HG03095 (cell line): ENCODE results near the gene NME4.
A peak's percentile ranks its signal among the peaks of the same experiment; 100 is the strongest.
"Not testable (repeated sequence)": the region's sequence is repeated elsewhere in the genome, so short reads cannot be mapped to it uniquely, and the experiment has no call there.

ENCODE experiments used
- ATAC-seq: cut with Tn5 transposase; IDR thresholded peaks from one replicate; pipeline ENCODE4 v1.9.1; 2021; ENCODE audit warnings: moderate library complexity; ENCODE audit not compliant: unreplicated experiment

NME4 gene

DNA sequence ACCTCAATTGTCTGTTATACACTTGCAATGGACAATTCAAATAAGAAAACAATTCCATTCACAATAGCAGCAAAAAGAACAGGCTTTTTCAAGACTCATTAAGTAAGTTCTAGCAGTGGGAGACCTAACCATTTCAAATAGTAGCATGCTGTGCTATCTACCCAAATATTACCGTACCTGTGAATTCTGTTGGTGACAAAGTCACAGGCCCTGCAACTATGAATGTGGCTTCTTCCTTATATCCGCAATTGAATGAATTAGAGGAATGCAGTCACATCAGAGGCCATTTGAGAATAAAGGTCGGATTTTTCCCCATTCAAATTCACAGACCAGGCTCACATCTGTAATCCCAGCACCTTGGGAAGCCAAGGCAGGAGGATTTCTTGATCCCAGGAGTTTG, 800 bp upstream of the NME4 start:
- no peak for ATAC-seq

DNA sequence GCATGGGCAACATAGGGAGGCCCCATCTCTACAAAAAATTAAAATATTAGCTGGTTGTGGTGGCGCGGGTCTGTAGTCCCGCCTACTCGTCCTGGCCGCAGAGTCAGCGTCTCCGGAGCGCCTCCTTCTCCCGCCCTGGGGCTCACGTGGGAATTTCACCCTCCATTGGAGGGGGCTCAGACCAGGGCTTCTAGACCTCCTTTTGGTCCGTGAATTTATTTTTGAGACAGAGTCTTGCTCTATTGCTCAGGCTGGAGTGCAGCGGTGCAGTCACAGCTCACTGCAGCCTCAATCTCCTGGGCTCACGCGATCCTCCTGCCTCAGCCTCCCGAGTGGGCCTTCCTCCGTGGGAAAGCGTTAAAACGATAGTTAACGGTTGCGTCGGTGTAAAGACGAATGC, 394 bp upstream of the NME4 start:
- no peak for ATAC-seq

DNA sequence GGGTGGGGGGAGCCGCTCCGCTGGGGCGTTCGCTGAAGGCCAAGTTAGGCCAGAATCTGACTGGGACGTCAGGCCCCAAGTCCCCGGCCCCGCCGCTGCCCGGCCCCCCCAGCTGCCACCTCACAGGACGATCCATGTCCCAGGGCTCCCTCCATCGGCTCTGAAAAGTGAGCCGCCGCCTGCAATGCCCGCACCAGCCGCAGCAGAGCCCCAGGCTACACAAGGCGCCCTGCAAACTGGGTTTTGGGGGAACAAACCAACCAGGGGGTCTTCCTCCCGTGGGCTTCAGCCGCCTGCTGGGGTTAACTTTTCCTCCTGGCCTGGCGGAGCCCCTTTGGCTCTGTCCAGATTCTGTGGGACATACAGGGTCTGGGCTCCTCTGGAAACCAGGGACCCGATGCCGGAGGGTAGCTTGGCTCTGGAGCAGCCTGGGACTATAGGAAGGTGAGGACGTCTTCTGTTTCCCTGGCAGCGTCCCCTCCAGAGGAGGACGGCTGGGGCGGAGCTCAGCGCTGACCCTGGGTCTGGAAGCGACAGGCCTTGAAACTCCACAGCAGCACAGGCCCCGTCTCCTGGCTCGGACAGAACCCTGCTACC, 835 bp downstream of the NME4 start:
- no peak for ATAC-seq

DNA sequence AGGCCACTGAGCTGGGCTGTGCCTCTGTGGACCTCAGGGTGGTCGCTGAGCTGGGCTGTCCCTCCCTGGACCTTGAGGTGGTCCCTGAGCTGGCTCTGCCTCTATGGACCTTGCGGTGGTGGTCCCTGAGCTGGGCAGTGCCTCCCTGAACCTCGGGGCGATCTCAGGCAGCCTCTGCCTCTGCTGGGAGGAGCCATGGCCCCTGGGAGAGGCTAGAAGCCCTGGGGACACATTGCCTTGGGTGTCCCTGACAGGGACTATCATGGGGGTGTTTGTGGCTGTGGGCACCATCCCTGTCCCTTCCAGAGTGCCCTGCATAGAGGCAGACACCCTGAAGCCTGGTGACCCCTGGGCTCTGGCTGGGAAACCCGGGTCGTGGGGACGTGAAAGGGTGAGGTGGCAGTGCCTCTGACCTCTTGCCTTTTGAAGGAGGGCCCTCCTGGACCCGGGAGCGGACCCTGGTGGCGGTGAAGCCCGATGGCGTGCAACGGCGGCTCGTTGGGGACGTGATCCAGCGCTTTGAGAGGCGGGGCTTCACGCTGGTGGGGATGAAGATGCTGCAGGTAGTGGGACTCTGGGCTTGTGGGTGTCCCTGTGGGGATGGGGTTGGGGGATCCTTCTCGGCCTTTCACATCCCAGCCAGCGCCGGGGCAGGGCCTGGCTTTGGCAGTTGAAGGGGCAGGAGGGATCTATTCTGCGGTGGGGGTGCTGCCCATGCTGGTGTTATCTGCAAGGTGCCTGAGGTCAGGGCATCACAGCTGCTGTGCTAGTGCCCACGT, 1.8 kb downstream of the NME4 start:
- ATAC-seq = no peak

DNA sequence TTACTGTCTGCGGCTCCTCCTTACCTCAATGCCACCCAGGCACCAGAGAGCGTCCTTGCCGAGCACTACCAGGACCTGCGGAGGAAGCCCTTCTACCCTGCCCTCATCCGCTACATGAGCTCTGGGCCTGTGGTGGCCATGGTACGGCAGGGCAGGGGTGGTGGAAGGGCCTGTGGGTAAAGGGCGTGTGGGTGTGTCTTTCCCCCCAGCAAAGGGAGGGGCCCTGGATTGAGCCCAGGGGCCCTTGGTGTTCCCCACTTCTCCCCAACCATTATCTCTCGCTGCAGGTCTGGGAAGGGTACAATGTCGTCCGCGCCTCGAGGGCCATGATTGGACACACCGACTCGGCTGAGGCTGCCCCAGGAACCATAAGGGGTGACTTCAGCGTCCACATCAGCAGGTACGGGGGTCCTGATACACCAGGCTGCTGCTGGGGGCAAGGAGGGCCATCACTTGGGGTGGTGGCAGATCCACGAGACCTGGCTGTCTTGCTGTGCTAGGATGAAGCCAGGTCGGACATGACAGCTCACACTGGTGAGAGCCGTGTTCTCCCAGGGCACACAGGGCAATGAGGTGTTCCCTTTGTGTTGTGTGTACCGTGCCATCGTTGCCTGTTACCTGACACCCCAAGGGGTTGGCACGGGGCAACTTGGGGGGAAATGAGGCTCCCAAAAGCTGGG, 2.5 kb downstream of the NME4 start:
- no peak for ATAC-seq

DNA sequence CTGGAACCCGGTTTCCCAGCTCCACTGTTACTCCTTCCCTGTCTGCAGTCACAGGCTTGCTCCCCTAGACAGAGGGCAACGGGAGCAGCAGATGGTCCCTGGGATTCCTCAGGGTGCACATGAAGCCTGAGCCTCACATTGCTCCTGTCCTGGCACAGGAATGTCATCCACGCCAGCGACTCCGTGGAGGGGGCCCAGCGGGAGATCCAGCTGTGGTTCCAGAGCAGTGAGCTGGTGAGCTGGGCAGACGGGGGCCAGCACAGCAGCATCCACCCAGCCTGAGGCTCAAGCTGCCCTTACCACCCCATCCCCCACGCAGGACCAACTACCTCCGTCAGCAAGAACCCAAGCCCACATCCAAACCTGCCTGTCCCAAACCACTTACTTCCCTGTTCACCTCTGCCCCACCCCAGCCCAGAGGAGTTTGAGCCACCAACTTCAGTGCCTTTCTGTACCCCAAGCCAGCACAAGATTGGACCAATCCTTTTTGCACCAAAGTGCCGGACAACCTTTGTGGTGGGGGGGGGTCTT, 3.1 kb downstream of the NME4 start:
- no peak for ATAC-seq

DNA sequence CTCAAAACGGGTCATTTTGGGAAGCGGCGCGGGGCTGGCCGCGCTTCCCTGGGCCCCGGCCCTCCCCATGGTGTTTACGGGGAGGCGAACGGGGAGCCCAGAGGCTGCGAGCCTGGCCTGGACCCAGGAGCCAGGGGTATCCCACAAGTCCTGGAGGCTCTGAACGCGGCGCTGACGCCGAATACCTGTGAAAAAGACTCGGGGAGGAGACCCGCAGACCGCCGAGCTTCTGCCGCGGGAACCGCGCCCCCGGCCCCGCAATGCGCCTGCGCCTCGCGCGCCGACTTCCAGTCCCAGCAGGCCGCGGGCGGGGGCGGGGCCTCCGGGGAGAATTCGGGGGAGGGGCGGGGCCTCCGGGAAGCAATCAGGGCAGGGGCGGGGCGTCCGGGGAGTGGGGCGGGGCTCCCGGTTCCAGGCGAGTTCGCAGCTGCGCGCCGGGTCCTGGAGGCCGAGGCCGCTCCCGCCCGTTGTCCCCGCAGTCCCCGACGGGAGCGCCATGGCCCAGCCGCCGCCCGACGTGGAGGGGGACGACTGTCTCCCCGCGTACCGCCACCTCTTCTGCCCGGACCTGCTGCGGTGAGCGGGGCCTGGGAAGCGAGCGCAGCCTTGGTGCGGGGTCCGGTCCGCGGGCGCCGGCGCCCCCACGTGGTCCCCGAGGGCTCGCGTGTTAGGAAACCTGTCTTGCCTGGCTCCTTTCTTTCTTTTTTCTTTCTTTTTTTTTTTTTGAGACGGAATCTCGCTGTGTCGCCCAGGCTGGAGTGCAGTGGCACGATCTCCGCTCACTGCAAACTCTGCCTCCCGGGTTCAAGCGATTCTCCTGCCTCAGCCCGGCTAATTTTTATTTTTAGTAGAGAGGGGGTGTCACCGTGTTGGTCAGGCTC, 4.7 kb downstream of the NME4 start, which contains the start of gene DECR2:
DECR2 (plus strand) TSS at position 418 of the 881 bp plus-strand sequence; CDS start at position 497, 79 bp downstream.
- ATAC-seq = peak; percentile 45

DNA sequence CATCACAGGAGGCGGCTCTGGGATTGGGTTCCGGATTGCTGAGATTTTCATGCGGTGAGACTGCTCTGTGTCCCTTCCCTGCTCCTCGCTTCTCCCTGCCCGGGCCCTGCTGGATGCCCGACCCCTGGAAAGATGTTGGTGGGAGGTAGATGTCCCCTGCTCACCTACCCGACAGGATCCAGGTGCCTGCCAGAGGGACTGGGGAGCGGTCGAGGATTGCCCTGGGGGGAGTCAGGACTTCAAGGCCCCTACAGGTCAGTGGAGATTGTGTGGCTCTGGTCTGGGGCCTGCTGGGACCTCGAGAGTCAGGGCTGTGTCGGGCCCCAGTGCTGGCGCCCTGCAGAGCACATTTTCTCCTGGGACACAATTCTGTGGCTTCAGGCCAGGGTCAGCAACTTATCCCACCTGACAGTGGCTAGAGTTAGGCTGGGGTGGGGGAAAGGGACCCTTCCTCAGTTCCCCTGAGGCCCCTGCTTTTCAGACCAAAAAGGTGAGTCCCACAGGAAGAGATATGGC, 8.0 kb downstream of the NME4 start:
- no peak for ATAC-seq

DNA sequence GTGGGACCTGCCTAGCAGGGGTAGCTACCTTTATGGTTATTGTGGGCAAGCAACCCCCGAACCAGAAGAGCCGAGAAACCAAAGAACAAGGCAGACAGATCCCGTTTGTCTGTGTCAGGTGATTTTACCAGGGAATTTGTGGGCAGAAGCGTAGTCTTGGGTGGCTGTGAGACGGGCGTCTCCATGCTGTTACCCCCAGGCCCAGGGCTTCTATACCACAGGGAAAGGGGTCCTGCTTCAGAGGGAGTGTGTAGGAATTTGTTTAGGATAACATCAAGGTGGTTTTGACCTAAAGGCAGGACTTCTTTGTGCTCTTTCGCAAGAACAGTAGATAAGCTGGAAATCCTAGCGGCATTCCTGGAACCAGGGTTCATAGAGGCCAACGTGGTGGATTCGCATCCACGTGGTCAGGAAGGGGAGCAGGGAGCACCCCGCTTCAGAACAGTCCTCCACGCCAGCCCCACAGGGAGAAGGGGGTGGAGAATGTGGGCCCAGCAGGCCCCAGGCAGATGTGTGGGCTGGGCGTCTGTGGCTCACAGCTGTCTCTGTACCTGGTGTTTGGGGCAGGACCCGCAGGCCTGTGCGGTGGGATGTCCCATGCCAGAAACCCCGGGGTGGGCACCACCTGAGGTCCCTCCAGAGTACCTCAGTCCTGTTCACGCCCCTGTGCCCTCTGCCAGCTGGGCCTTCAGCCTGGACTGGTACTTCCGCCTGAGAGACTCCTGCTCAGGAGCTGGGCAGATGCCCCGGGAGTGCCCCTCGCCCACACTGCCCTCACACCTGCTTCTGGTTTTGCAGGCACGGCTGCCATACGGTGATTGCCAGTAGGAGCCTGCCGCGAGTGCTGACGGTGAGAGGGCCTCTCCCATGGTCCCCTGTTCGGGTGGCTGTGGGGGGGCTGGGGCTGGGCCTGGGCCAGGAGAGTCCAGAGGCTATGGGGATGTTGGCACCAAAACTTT, 8.8 kb downstream of the NME4 start:
- no peak for ATAC-seq

DNA sequence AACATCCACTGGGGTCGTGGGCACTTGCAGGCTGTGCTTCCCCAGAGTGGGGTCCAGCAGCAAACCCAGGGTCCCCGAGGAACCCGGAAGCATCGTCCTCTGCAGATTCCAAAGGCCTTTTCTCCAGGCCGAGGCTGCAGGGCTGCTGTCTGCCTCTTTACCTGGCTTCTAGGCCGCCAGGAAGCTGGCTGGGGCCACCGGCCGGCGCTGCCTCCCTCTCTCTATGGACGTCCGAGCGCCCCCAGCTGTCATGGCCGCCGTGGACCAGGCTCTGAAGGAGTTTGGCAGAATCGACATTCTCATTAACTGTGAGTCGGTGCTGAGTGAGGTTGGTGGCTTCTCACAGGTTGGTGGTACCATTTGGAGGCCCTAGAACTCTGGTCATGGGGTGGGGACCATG, 10.3 kb downstream of the NME4 start:
- no peak for ATAC-seq

DNA sequence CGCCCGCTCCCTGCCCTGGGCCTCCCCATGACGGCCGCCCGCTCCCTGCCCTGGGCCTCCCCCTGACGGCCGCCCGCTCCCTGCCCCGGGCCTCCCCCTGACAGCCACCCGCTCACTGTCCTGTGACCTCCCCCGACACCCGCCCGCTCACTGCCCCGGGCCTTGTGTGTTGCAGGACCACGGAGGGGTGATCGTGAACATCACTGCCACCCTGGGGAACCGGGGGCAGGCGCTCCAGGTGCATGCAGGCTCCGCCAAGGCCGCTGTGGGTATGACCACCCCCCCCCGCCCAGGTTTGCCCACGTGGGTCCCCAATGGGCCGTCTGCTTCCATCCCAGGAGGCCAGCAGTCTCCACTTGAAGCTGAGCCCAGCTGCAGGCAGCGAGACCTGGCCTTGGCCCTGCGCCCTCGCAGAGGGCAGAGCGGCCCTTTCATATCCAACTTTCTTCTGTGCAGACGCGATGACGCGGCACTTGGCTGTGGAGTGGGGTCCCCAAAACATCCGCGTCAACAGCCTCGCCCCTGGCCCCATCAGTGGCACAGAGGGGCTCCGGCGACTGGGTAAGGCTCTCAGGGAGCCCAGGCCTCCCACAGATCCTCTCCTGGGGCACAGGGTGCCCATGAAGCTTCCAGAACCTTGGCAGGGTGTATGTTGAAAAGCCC, 13.6 kb downstream of the NME4 start:
- ATAC-seq = no peak

DNA sequence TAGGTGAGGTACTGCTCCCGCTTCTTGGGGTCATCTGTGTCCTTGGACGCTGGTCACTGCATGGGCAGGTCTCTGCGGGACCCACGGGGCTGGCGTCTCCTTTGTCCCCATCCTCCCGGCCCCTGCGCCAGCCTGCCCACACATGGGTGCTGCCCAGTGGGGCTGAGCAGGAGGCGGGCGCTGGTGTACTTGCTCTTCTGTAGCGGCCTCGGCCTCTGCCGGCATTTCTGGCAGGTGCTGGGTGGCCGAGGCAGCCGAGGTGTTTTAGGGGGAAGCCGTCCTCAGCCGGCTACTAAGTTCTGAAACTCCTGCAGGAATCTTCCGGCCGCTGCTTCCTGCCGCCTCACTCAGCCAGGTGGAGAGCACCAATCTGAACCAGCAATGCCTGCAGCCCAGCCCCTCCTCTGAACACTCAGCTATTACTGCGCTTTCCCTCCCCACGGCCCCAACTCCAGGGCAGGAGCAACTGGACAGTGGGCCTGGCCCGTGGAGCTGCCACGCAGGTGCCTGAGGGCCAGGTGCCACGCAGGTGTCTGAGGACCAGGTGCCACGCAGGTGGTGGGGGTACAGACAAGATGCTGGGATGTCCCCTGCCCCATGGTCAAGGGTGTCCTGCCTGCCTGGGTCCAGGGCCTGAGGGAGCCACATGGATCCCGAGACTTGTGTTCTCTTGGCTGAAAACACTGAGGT, 14.7 kb downstream of the NME4 start:
- no peak for ATAC-seq

DNA sequence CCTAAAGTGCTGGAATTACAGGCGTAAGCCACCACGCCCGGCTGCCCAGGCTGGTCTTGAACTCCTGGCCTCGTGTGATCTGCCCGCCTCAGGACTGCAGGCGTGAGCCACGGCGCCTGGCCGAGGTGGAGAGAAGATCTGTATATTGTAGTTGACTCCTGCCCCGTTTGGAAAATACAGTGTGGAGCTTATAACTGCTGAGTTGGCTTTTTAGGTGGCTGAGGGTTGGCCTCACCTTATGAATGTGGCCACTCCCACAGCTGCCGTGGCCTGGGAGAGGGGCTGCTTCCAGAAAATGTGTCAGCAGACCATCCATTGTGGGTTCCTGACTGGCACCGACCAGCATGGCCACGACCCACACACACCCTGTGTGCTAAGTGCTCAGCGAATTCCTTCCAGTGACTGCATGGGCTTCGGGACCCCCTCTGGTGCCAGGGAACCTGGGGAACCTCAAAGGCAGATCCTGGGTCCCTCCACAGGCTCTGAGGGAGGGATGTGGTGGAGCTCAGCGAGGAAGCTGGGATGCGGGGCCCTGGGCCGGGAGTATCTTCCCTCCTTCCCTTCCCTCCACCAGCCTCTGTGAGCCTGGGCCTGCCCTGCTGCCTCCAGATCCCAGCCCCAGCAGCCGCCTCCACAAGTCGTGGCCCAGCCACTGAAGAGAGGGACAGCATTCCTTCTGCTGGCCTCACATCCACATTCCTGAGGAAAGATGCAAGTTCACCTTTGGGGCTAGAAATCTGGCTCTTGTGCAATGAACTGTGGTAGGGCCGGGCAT, 17.6 kb downstream of the NME4 start:
- no peak for ATAC-seq

DNA sequence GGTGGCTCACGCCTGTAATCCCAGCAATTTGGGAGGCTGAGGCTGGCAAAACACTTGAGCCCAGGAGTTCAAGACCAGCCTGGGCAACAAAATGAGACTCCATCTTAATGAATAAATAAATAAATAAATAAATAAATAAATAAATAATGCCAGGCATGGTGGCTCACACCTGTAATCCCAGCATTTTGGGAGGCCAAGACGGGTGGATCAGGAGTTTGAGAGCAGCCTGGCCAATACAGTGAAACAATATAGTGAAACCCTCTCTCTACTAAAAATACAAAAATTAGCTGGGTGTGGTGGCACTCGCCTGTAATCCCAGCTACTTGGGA, 18.1 kb downstream of the NME4 start:
- ATAC-seq = not testable (repeated sequence)

DNA sequence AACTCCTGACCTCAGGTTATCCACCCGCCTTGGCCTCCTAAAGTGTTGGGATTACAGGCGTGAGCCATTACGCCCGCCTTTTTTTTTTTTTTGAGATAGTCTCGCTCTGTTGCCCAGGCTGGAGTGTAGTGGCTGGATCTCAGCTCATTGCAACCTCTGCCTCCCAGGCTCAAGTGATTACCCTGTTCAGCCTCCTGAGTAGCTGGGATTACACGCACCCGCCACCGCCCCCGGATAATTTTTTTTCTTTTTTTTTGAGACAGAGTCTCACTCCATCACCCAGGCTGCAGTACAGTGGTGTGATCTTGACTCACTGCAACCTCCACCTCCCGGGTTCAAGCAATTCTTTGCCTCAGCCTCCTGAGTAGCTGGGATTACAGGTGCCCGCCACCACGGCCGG, 25.2 kb downstream of the NME4 start:
- not testable (repeated sequence) for ATAC-seq

DNA sequence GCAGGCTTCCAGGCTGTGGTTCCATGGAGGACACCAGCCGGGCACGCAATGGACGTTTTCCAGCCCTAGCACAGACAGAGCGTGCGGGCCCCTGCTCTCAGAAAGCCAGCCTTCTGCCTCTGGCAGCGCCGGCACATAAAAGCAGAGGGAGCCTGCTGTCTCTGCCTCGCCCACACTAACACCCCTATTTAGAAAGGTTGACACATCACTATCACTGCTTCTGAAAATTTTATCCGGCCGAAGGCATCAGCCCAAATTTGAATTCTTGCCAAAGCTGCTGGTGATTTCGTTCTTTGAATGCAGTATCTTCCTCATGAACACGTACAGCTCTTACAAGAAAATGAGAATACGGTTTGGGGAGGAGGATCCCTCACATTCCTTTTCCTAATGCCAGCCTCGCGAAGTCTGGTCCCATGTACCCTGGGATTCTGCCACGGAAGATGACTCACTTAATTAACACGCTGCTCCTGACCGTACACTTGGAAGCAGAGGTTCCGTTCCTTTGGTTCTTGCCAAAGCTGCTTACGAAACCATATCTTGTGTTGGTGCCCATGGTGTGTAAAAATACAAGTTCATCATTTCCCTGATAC, 27.1 kb downstream of the NME4 start:
- no peak for ATAC-seq

DNA sequence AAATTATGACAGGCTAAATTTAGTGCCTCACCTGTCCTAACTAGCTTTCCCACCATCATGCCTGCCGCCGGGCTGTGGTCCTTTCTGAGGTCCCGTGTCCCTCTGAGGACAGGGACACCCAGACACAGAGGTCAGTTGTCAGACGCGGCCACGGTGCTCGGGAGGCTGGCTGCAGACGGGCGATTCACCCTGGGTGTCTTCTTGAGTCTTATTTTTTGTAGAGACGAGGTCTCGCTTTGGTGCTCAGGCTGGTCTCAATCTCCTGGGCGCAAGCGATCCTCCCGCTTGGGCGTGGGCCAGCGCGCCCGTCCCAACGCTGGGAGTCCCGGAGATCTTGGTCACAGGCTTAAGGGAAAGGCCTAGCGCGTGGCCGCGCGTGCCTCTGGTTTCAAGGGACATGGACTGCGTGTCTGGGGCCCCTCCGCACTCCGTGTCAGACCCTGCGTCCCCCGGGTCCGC, 27.7 kb downstream of the NME4 start:
- ATAC-seq = no peak
